Body of pancreas (tissue), 4 donors: ENCODE results near the gene SLC28A1.

Source experiments
- POLR2A ChIP-seq, 3 donors: fragments of 450-650 bp; IDR thresholded peaks; one replicate each; pipeline ENCODE4 v1.6.1; 2016; ENCODE audit warnings: antibody characterized with exemption in 3 of 3, mild to moderate bottlenecking in 2 of 3
- TF ChIP-seq, protein P1 (sequence below), 7 experiments: fragments of 450-650 bp in 4 of 7; fragments of 200-600 bp in 3 of 7; sonication (generic) in 3 of 7; IDR thresholded peaks; one replicate each; pipeline ENCODE4 v1.5.1; 2016 to 2019; ENCODE audit warnings: antibody characterized with exemption in 7 of 7

DNA sequence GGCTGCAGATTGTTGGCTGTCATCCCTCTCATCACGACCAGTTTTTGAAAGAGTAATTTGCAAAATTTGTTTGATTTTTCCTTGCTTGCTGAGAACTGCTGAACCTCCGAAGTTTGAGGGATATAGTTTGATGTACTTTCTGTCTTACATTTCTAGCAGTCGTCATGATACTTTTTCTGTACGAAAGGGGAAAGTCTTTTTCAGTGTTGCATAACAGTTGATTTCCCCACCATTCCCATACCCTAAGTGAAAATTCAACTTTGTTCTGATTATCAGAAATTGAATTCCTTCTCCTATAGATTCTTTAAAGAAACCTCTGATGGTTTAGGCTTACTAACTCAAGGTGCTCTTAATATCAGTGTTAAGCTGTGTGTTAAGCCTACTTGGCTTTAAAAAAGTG, 98.8 kb downstream of the SLC28A1 start:
- no peak for TF ChIP-seq POLR2A (IDR thresholded peaks at IDR 0.05)
- TF ChIP-seq, protein P1, sequence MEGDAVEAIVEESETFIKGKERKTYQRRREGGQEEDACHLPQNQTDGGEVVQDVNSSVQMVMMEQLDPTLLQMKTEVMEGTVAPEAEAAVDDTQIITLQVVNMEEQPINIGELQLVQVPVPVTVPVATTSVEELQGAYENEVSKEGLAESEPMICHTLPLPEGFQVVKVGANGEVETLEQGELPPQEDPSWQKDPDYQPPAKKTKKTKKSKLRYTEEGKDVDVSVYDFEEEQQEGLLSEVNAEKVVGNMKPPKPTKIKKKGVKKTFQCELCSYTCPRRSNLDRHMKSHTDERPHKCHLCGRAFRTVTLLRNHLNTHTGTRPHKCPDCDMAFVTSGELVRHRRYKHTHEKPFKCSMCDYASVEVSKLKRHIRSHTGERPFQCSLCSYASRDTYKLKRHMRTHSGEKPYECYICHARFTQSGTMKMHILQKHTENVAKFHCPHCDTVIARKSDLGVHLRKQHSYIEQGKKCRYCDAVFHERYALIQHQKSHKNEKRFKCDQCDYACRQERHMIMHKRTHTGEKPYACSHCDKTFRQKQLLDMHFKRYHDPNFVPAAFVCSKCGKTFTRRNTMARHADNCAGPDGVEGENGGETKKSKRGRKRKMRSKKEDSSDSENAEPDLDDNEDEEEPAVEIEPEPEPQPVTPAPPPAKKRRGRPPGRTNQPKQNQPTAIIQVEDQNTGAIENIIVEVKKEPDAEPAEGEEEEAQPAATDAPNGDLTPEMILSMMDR (IDR thresholded peaks at IDR 0.05) = no peak
